Trophoblast cell (in vitro differentiated cells and primary cell): Measurements from ENCODE around the gene SEC16B.

Source experiments
- DNase-seq, 2 donors: peaks; one replicate each; pipeline ENCODE4 v3.0.0-alpha.2; 2016
- H2AFZ ChIP-seq: 2 replicates; pipeline ENCODE4 v1.6.1; 2013; ENCODE audit warnings: low read length, moderate library complexity, mild to moderate bottlenecking; ENCODE audit not compliant: insufficient read depth, poor library complexity
- H2AK5ac ChIP-seq: 2 replicates; pipeline ENCODE4 v1.6.1; 2013; ENCODE audit warnings: mild to moderate bottlenecking, low read length
- H2BK120ac ChIP-seq: 2 replicates; pipeline ENCODE4 v1.6.1; 2013; ENCODE audit warnings: low read length, mild to moderate bottlenecking, moderate library complexity; ENCODE audit not compliant: insufficient read depth, poor library complexity
- H2BK12ac ChIP-seq: 2 replicates; pipeline ENCODE4 v1.6.1; 2013; ENCODE audit warnings: mild to moderate bottlenecking, low read length, moderate library complexity
- H2BK5ac ChIP-seq: 2 replicates; pipeline ENCODE4 v1.6.1; 2013; ENCODE audit warnings: low read length, low read depth, moderate library complexity, mild to moderate bottlenecking; ENCODE audit not compliant: poor library complexity
- H3K14ac ChIP-seq: 2 replicates; pipeline ENCODE4 v1.6.1; 2013; ENCODE audit warnings: mild to moderate bottlenecking, low read length
- H3K18ac ChIP-seq: 2 replicates; pipeline ENCODE4 v1.6.1; 2013; ENCODE audit warnings: mild to moderate bottlenecking, low read length
- H3K23ac ChIP-seq: 2 replicates; pipeline ENCODE4 v1.6.1; 2013; ENCODE audit warnings: low read length
- H3K27ac ChIP-seq: 2 replicates; pipeline ENCODE4 v1.5.1; 2013; ENCODE audit warnings: low read depth, mild to moderate bottlenecking, inconsistent platforms, low read length, moderate library complexity
- H3K27me3 ChIP-seq: 2 replicates; pipeline ENCODE4 v1.6.1; 2013; ENCODE audit warnings: inconsistent platforms, mild to moderate bottlenecking, low read length, moderate library complexity; ENCODE audit not compliant: insufficient read depth
- H3K36me3 ChIP-seq, 2 experiments: 1 replicate in 1 of 2; 2 replicates in 1 of 2; pipeline ENCODE4 v1.6.1; 2013; ENCODE audit warnings: low read length in 2 of 2, mild to moderate bottlenecking in 2 of 2, moderate library complexity in 1 of 2; ENCODE audit not compliant: insufficient read depth in 2 of 2, control insufficient read depth in 1 of 2
- H3K4ac ChIP-seq: 2 replicates; pipeline ENCODE4 v1.6.1; 2013; ENCODE audit warnings: low read depth, mild to moderate bottlenecking, low read length, moderate library complexity
- H3K4me1 ChIP-seq, 2 experiments: 1 replicate in 1 of 2; 2 replicates in 1 of 2; pipeline ENCODE4 v1.6.1; 2013; ENCODE audit warnings: low read length in 2 of 2, mild to moderate bottlenecking in 2 of 2, moderate library complexity in 1 of 2; ENCODE audit not compliant: insufficient read depth in 2 of 2, control insufficient read depth in 1 of 2
- H3K4me2 ChIP-seq: 2 replicates; pipeline ENCODE4 v1.6.1; 2013; ENCODE audit warnings: inconsistent platforms, mild to moderate bottlenecking, low read length, moderate library complexity
- H3K4me3 ChIP-seq: 2 replicates; pipeline ENCODE4 v1.5.1; 2013; ENCODE audit warnings: mild to moderate bottlenecking, low read depth, low read length, inconsistent platforms
- H3K79me1 ChIP-seq: one replicate; pipeline ENCODE4 v1.6.1; 2013; ENCODE audit warnings: low read length
- H3K79me2 ChIP-seq: 2 replicates; pipeline ENCODE4 v1.6.1; 2013; ENCODE audit warnings: low read length, mild to moderate bottlenecking; ENCODE audit not compliant: control insufficient read depth, insufficient read depth, poor library complexity
- H3K9ac ChIP-seq: 2 replicates; pipeline ENCODE4 v1.6.1; 2013; ENCODE audit warnings: mild to moderate bottlenecking, low read length
- H3K9me3 ChIP-seq: 2 replicates; pipeline ENCODE4 v1.6.1; 2013; ENCODE audit warnings: low read depth, mild to moderate bottlenecking, control low read depth, inconsistent platforms, low read length; ENCODE audit not compliant: insufficient read depth
- H4K12ac ChIP-seq: 2 replicates; pipeline ENCODE4 v1.6.1; 2013; ENCODE audit warnings: low read depth, mild to moderate bottlenecking, low read length, moderate library complexity
- H4K8ac ChIP-seq: 2 replicates; pipeline ENCODE4 v1.6.1; 2013; ENCODE audit warnings: low read depth, mild to moderate bottlenecking, low read length, moderate library complexity
- H4K91ac ChIP-seq: one replicate; pipeline ENCODE4 v1.6.1; 2013; ENCODE audit warnings: low read depth, mild to moderate bottlenecking, low read length, moderate library complexity
- WGBS: extraction: QIAGEN DNeasy Blood & Tissue Kit; methylation state at CpG from one replicate; pipeline ENCODE4 v1.1.7; 2013; ENCODE audit warnings: missing lambda C conversion rate; ENCODE audit not compliant: insufficient read length, insufficient coverage; ENCODE audit errors: extremely low coverage; 5-methylcytosine and 5-hydroxymethylcytosine counted together

SEC16B gene

DNA sequence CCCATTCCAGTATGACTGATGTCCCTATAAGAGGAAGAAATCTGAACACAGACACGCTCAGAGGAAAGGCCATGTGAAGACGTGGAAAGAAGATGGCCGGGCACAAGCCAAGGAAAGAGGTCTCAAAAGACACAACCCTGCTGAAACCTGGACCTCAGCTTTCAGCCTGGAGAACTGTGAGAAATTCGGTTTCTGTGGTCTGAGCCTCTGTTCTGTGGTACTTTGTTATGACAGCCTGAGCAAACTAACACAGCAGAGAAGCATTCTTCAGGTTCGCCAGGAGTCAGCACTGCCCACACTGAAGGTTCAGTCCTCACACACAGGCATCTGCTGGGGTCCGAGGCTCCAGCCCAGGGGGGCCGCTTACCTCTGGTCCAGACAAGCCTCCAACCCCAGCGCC is 37.7 kb downstream of the SEC16B start:
- Histone ChIP-seq H2BK120ac (no peak overlapping the region), H3K36me3 (no peaks in the 10 kb centered on the region), H3K79me1 (no peaks in the 10 kb centered on the region), H3K27me3 (no peaks in the 10 kb centered on the region), H2AK5ac (no peak overlapping the region), H2AFZ (no peak overlapping the region), H4K91ac (no peak overlapping the region), H3K14ac (no peak overlapping the region), H3K79me2 (no peaks in the 10 kb centered on the region), H2BK12ac (no peak overlapping the region), H3K27ac (no peak overlapping the region), H3K4ac (no peak overlapping the region), H3K18ac (no peak overlapping the region), H3K23ac (no peak overlapping the region), H4K8ac (no peak overlapping the region), H4K12ac (no peak overlapping the region), H3K9me3 (peaks cover 3% of the 10 kb centered on the region), H2BK5ac (no peak overlapping the region), H3K4me2 (no peak overlapping the region), H3K4me3 (no peak overlapping the region), H3K9ac (no peak overlapping the region), H3K4me1 (peaks cover 4 to 6% of the 10 kb centered on the region in 2 experiments)
- no CpG with 5 or more reads among the region's 8 CpGs for WGBS
- no peak for DNase-seq

DNA sequence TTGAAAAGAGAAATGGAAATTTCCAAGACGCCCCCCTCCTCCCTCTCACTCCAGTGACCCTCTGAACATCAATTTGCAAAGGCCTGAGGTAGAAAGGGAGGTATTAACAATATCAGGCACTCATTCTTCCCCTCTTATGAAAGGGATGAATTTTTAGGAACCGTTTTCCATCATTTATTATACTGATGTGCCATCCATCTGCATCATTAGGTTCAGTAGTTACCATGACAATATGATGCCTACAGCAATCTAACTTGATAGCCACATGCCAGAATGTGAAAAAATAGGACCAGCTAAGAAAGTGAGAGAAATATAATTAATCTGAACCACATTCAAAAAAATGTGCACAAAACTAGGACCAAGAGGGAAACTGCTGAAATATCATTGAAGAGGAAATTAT is 40.9 kb downstream of the SEC16B start:
- no peaks in the 10 kb centered on the region for H3K79me1 ChIP-seq
- no CpG with 5 or more reads among the region's 2 CpGs for WGBS
- no peak overlapping the region for H2BK120ac ChIP-seq
- peaks cover 3% of the 10 kb centered on the region for H3K9me3 ChIP-seq
- H3K23ac ChIP-seq = no peak overlapping the region
- H3K14ac ChIP-seq = no peak overlapping the region
- no peaks in the 10 kb centered on the region for H3K36me3 ChIP-seq
- no peak overlapping the region for H2AK5ac ChIP-seq
- no peak overlapping the region for H3K4me2 ChIP-seq
- no peak for DNase-seq
- no peak overlapping the region for H3K4me3 ChIP-seq
- H4K91ac ChIP-seq = no peak overlapping the region
- H3K79me2 ChIP-seq = no peaks in the 10 kb centered on the region
- no peak overlapping the region for H3K9ac ChIP-seq
- H2BK5ac ChIP-seq = no peak overlapping the region
- H3K4me1 ChIP-seq = no peaks in the 10 kb centered on the region
- H4K12ac ChIP-seq = no peak overlapping the region
- H2BK12ac ChIP-seq = no peak overlapping the region
- no peak overlapping the region for H2AFZ ChIP-seq
- no peak overlapping the region for H4K8ac ChIP-seq
- no peak overlapping the region for H3K18ac ChIP-seq
- no peak overlapping the region for H3K4ac ChIP-seq
- H3K27me3 ChIP-seq = no peaks in the 10 kb centered on the region
- no peak overlapping the region for H3K27ac ChIP-seq

DNA sequence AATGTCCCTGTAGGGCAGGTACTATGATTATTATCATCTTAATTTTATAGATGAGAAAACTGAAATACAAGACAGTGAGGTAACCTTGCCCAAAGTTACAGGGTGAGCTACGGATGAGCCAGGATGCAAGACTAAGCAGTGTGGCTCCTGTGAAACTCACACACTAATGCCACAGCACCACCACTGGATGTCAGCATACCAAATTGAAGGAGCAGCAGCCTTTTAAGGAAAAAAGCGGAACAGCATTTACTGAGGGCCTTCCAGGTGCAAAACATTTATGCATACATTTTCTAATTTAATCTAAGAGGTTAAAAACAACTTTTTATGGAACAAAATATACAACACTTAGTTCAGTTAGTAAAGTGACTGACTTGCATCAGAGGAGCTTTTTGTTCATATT is 41.7 kb downstream of the SEC16B start:
- Histone ChIP-seq H4K12ac (no peak overlapping the region), H3K4me3 (no peak overlapping the region), H3K79me1 (no peaks in the 10 kb centered on the region), H3K9me3 (peaks cover under 1% of the 10 kb centered on the region), H3K27ac (no peak overlapping the region), H3K9ac (no peak overlapping the region), H3K27me3 (no peaks in the 10 kb centered on the region), H3K79me2 (no peaks in the 10 kb centered on the region), H3K14ac (no peak overlapping the region), H3K4me1 (no peaks in the 10 kb centered on the region), H2AFZ (no peak overlapping the region), H4K91ac (no peak overlapping the region), H3K36me3 (no peaks in the 10 kb centered on the region), H3K18ac (no peak overlapping the region), H3K23ac (no peak overlapping the region), H3K4ac (no peak overlapping the region), H2BK120ac (no peak overlapping the region), H3K4me2 (no peak overlapping the region), H2BK5ac (no peak overlapping the region), H2BK12ac (no peak overlapping the region), H2AK5ac (no peak overlapping the region), H4K8ac (no peak overlapping the region)
- WGBS = no CpG with 5 or more reads among the region's 2 CpGs
- DNase-seq = no peak

DNA sequence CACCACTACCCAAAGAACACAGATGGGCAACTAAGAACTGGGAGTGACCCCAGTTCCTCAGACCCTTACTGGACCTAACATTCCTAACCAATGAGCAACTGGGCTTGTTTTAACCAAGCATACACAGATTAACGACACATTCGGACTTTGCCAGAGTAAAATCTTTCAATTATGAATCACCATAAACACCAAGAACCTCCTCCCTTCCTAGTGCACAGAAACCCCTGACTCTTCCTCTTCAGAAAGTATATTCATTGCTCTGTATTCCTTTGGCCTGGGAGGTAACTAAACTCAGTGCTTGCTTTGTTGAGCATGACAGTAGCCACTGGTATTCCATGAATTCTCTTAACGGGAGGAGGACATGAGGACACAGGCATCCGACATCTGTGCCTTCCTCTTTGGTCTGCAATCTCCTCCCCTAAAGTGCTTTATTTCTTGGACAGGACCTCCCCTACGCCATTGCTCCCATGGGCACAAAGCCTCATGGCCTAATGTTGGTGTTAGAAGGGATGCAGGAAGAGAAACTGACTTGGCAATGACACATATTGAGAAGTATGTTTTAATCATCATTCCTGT is 42.7 kb downstream of the SEC16B start:
- no peak overlapping the region for H4K91ac ChIP-seq
- H3K4me3 ChIP-seq = no peak overlapping the region
- H3K23ac ChIP-seq = peak overlapping the region; percentile 8
- H3K4me2 ChIP-seq = no peak overlapping the region
- no peaks in the 10 kb centered on the region for H3K4me1 ChIP-seq
- no peak overlapping the region for H4K12ac ChIP-seq
- no CpG with 5 or more reads among the region's 5 CpGs for WGBS
- no peaks in the 10 kb centered on the region for H3K9me3 ChIP-seq
- H2AK5ac ChIP-seq = no peak overlapping the region
- no peak overlapping the region for H3K18ac ChIP-seq
- no peak overlapping the region for H2BK5ac ChIP-seq
- H3K27ac ChIP-seq = no peak overlapping the region
- no peak overlapping the region for H3K9ac ChIP-seq
- no peaks in the 10 kb centered on the region for H3K36me3 ChIP-seq
- no peaks in the 10 kb centered on the region for H3K79me2 ChIP-seq
- no peaks in the 10 kb centered on the region for H3K27me3 ChIP-seq
- H3K79me1 ChIP-seq = no peaks in the 10 kb centered on the region
- H4K8ac ChIP-seq = no peak overlapping the region
- no peak overlapping the region for H2BK120ac ChIP-seq
- H3K4ac ChIP-seq = no peak overlapping the region
- H2AFZ ChIP-seq = no peak overlapping the region
- peak in 1 of 2 donors; percentile 18 for DNase-seq
- no peak overlapping the region for H2BK12ac ChIP-seq
- no peak overlapping the region for H3K14ac ChIP-seq
